ENCODE measurements around the gene MED20. TPM values are rescaled to one million over a fixed set of nuclear protein-coding genes. Genes with fewer than 3 reads are reported as not detected.
A peak's percentile ranks its signal among the peaks of the same experiment; 100 is the strongest.
"Not testable (repeated sequence)": the region's sequence is repeated elsewhere in the genome, so short reads cannot be mapped to it uniquely, and the experiment has no call there.

MED20 gene
- 21.2 TPM for polyA plus RNA-seq (2013, experiment 1 of 2; ENCODE audit: insufficient read length)
- polyA plus RNA-seq (2013, experiment 2 of 2; ENCODE audit: insufficient read length), result 20.2 TPM

- DNase-seq, result peak; percentile 95
Measured at GRCh38 chr6:41920921-41921711, at the start of gene MED20, which contains the start of gene BYSL. Gene MED20 (minus strand): TSS chr6:41921139. CDS start chr6:41921018, 121 bp downstream. Gene BYSL (plus strand): TSS chr6:41921499. CDS start chr6:41921563, 64 bp downstream.

GRCh38 chr6:41970436-41970846 lies 49.5 kb upstream of the MED20 start:
- no peak for DNase-seq

GRCh38 chr6:41967312-41968287 lies 46.7 kb upstream of the MED20 start:
- no peak for DNase-seq

- peak; percentile 18 for DNase-seq
Measured at GRCh38 chr6:41966961-41967311, 46.0 kb upstream of the MED20 start.

- no peak for DNase-seq
Measured at GRCh38 chr6:41966214-41966920, 45.4 kb upstream of the MED20 start.

- no peak for DNase-seq
Measured at GRCh38 chr6:41965429-41966213, 44.7 kb upstream of the MED20 start.

- no peak for DNase-seq
Measured at GRCh38 chr6:41964201-41964887, 43.4 kb upstream of the MED20 start.

GRCh38 chr6:41963371-41963770 lies 42.4 kb upstream of the MED20 start:
- no peak for DNase-seq

- no peak for DNase-seq
Measured at GRCh38 chr6:41960028-41960427, 39.1 kb upstream of the MED20 start.

- DNase-seq, result no peak
Measured at GRCh38 chr6:41958022-41958856, 37.3 kb upstream of the MED20 start.

GRCh38 chr6:41957117-41957516 lies 36.2 kb upstream of the MED20 start:
- DNase-seq, result no peak

- DNase-seq, result no peak
Measured at GRCh38 chr6:41955412-41955811, 34.5 kb upstream of the MED20 start.

GRCh38 chr6:41954668-41955067 lies 33.7 kb upstream of the MED20 start:
- DNase-seq, result no peak

- no peak for DNase-seq
Measured at GRCh38 chr6:41947581-41948220, 26.8 kb upstream of the MED20 start.

- no peak for DNase-seq
Measured at GRCh38 chr6:41943456-41943855, 22.5 kb upstream of the MED20 start.

- not testable (repeated sequence) for DNase-seq
Measured at GRCh38 chr6:41942882-41943281, 21.9 kb upstream of the MED20 start.

GRCh38 chr6:41942067-41942851 lies 21.3 kb upstream of the MED20 start:
- no peak for DNase-seq

GRCh38 chr6:41941280-41942066 lies 20.5 kb upstream of the MED20 start, which contains the start of gene CCND3:
Gene CCND3 (minus strand): TSS chr6:41941808. CDS start chr6:41941649, 159 bp downstream.
- DNase-seq, result peak; percentile 92
